Stimulated activated CD8-positive, alpha-beta memory T cell treated with anti-CD3 and anti-CD28 coated beads, Interleukin-15, amount 100 ng/mL, for 4 hours (primary cell): ENCODE data around the gene NSF.
"Not testable (repeated sequence)": the region's sequence is repeated elsewhere in the genome, so short reads cannot be mapped to it uniquely, and the experiment has no call there.

Source experiments
- DNase-seq, 2 donors: peaks; one replicate each; pipeline ENCODE4 v3.0.0-alpha.2; 2020; ENCODE audit warnings: low read depth in 2 of 2

Gene NSF

DNA sequence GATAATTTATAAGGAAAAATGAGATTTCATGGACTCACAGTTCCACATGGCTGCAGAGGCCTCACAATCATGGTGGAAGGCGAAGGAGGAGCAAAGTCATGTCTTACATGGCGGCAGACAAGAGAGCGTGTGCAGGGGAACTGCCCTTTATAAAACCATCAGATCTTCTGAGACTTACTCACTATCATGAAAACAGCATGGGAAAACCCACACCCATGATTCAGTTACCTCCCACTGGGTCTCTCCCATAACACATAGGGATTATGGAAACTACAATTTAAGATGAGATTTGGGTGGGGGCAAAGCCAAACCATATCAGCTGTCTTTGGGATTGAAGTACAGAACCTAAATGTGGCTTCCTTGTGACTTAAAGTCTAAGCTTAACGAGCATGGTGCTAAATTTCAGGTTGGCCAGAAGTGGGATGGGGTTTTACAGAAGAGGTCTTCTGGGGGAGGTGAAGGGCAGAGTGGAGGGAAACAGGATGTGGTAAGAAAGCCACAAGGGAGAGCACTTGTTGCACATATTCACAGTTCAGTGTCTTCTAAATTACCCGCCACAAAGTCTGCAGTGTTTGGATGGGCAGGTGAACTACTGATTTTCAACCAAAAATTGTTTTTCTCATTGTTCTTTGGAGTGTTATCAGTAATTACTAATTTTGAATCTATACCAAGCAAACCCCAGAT lies 38.4 kb downstream of the NSF start:
- not testable (repeated sequence) for DNase-seq

DNA sequence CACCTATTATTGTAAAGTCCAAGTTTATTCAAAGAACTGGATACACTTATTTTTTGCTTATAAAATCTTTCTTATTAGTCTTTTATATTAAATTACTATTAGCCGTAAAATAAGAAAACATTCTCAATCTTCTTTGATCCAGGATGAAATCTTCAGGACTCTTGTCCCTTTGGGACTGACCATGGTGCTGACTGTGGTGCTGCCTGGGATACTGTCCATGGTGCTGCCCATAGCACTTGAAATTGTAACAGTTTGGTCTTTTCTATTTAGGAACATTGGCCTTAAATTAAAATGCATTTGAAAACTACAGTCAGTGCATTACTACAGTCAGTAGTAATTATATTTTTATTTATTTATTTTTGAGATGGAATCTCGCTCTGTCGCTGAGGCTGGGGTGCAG lies 41.7 kb downstream of the NSF start:
- DNase-seq, result not testable (repeated sequence)

DNA sequence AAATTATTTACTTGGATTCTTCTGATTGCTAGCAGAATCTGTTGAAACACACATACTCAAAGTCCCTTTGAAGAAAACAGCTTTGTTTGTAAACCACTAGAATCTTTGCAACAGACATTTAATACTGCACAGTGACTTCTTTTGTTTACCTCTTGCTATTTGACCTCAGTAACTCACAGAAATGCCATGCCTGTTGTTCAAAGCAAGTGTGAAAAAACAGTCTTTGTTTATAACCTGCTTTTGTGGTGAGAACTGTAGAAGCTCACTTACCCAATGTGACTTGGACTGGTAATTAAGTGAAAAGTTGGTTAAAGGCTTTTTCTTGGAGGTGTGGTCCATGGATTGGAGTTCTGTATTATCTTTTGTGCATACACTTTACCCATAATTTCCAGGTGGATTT lies 44.4 kb downstream of the NSF start:
- not testable (repeated sequence) for DNase-seq

DNA sequence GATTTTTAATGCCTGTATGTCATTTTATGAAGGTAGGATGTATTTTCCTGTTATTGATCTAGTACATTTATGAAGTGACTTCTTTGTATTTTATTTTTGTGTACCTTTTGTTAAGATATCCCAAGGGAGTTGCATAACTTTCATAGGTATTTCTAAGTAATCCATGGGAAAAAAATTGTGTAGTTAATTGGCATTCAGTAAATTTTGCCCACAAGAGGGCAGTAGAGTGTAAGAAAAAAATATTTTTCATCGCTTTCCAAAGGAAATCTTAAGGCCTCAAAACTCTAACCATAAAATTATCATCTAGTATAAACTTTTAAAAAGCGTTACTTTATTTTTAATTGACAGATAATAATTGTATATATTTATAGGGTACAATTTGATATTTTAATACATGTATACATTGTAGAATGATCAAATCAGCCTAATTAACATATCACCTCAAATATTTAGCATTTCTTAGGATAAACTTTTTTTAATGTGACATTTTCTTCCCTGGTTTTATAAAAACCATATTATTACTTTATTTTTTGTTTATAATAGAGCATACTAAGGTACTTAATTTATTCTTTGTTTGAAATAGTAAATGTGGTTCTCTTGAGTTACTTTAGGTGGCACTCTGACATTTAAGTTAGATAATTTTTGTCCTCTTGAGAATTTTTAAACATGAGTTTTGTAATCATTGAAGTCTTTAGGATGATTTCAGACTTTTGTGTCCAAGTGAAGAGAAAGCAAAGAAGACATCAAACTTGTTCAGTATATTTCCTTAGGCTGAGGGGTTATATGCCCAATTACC lies 51.6 kb downstream of the NSF start:
- DNase-seq, result not testable (repeated sequence)

DNA sequence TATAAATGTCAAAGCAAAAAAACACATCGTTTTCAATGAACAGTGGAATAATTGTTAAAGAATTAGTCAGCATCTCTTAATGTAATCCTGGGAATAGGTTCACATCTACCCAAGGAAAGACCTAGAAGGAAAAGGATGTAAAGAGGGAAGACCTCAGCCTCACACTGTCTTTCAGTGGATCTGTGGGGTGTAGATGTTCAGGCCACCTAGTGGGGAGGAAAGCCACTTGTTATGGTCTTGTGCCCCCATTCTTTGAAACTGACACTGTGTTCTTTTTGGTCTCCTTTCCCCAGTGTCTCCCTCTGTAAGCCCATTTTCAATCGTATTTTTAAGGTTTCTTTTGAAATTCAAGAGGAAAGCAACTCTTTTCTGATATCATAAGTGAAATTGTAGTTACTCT lies 56.8 kb downstream of the NSF start:
- DNase-seq, result not testable (repeated sequence)

DNA sequence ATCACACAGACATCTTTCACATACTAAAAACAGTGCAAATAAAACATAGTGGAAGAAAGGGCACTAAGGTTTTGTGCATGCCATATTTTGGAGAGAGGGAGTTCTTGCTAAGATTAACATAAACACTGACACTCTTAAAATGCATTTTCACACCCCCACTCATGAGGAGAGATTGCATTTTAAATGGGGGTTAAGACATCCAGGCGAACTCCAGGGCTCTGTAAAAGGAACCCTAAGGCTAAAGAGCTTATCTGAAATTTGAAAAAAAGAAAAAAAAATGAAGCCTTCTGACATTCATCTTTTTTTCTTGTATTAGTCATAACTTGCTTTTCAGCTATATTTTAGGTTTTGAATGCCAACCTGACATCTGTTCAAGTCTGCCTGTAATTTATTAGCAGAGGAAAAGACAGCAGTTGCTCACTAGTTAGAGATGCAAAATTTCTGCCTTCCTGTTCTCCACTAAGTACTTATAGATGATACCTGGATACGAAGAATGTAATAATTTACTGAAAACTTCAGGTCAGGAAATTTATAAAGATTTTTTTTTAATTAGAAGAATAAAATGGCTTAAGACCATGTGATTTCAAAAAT lies 57.3 kb downstream of the NSF start:
- not testable (repeated sequence) for DNase-seq

DNA sequence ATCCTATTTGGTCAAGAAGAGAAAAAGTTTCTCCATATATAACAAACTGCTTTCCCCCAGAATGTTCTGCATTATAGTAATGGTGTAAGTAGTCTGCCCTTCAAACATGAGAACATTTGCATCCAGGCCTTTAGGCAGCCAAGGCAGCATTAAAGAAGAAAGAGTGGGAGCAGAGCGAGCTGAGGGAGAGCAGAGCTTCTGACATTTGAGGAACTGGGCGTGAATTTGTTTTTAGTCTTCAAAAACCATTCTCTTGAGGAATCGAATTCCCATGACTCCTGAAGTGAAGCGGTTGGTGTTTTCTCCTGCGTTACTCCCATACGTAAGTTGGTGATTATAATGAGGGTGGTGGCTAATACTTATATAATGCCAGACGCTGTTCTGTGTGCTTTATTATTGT lies 58.8 kb downstream of the NSF start:
- DNase-seq, result not testable (repeated sequence)

DNA sequence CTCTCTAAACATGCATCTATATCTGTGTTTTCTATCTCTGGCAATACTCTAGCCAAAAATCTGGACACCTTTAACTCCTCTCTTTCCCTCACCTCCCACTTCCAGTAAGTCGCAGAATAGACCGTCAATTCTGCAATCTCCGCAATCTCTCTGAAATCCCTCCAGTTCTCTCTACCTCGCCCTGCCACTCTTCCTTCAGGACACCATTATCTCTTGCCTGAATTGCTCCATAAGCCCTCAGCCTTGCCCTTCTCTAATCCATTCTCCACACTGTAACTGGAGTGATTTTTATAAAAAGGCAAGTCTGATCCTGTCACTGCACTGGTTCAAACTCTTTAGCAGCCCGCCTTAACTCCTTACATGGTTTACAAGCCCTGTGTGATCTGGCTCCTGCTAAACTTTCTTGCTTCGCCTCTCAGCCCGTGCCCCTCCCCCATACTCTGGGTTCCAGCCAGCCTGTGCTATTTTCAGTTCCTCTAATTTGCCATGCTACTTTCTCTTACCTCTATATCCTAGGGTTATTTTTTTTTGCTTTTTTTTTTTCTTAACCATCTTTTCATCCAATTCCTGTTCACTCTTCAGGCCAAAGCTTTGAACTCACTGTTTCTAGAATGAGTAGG lies 61.7 kb downstream of the NSF start:
- DNase-seq, result not testable (repeated sequence)

DNA sequence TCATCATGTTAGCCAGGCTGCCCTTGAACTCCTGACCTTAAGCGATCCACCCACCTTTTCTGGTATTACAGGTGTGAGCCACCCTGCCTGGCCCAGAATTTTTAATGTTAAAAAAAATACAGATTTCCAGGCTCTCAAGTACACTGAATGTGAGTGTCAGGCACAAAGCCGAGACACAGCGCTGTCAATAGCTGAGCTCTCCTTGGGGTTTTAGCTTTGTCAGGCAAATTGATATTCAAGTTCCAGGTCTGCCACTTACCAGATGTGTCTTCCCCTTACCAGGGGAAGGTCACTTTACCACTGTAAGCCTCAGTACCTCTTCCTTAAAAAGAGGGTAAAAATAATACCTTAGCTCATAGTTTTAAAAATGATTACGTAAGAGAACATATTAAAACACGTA lies 67.8 kb downstream of the NSF start:
- not testable (repeated sequence) for DNase-seq

DNA sequence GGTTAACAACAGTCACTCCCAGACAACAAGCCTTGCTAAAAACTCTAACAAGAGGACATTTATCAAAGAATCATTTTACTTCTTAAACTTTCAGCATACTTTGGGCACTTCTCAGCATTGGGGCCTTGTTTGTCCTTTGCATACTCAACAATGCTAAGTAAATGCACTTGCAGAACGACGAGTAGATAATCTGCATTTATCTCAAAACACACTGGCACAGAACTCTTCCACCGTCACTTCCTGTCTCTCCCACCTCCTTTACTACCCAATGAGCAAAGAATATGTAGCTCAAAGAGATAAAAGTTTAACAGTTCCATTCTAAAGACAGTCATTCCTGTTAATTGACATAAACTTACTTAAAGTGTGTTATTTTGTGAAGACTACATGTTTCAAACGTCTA lies 69.2 kb downstream of the NSF start:
- not testable (repeated sequence) for DNase-seq

DNA sequence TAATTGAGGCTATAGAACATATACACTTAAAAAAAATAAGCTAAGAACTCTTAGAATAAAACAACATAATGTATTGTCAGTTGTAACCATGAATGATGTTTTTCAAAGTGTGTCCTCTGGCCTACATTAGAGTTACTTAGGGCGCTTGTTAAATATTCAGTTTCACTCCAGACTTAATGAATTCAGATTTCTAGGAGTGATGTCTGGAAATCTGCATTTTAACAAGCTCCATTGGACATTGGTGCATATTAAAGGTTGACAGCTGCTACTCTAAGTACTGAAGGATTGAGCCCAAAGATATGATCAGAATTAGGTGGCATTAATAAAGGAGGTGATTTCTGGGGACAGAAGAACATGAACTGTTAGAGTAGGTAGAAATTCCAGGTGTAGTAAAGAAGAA lies 72.7 kb downstream of the NSF start:
- not testable (repeated sequence) for DNase-seq

DNA sequence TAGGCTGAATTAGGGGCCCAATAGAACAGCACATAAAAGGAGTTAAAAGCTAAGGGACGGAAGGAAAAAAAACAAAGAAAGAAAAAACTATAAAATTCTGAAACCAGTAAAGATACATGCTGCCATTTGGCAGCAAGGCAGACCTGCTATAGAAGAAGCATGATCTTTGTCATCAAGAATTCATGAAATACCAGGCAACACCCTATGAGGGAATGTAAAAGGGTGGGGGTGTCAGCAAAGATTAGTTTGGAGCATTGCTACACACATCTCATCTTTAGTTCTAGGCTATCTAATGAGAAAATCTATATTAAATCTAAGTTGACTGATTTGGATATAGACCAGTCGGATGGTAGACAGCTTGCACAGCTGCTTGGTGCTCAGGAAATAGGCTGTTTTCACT lies 73.1 kb downstream of the NSF start:
- not testable (repeated sequence) for DNase-seq

DNA sequence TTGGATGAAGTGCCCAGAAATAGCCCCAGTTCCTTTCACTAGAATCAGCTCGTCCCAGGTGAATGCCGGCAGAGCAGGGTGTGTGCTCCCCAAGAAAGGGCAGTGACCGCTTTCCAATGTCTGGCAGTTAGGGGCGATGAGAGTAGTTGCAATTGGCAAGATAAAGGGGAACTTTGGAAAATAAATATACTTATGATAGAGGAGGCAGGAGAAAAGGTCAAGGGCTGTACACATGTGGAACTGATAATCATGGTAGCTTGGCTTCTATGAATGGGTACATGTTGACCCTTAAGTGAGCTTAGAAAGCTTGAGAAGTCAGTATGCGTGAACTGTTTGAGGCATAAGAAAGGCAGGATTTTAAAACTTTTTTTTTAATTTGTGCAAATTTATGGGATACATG lies 75.5 kb downstream of the NSF start:
- DNase-seq, result not testable (repeated sequence)

DNA sequence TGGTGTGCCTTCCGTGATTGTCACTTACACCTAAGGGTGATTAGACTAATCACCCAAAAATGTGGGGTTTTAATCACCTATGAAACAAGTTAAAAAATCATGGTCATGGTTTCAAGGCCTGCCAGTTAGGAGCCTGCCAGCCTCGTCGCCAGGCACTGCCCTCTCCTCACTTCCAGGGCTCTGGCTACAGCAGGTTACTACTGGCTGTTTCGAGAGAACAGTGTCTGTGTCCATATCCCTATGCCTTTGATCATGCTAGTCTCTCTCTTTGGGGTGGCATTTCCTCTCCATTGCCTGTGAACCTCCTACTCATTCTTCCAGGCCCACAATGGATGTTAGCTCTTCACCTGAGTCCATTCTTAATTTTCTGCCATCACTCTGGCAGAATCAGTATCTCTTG lies 80.3 kb downstream of the NSF start:
- DNase-seq, result not testable (repeated sequence)

DNA sequence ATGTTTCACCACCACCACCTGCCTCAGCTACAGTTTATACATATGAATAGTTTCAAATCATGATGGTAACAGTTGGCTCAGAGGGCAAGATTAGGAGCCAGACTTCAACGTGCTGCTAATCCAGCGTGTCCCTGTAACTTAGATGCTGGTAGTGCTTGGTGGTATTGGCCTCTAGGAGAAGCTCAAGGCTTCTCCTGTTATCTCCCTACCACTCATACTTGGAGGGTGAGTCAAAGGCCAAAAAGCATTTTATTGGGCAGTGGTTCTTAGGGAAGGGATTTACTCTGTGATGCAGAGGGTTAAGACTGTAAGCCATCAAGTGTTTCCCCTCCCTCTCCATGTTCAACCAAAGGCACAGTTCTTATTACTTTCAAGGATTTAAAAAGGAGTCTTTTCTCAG lies 82.3 kb downstream of the NSF start:
- DNase-seq, result not testable (repeated sequence)

DNA sequence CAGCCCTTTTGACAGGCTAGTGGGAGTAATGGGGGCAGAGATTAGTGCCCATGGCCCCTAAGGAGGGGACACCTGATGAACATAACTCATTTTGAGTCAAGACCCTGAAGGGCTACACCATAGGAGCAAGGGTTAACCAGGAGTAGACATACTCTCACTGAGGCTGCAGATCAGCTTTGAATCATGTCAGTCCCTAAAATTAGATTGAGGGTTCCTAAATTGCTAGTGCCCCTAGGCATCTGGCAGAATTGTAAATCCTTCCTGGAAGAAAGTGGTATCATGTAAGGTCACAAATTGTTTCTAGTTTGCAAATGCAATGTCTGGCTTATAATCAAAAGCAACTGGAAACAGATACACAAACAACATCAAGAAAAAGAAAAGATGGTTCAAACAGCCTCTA lies 87.3 kb downstream of the NSF start:
- DNase-seq, result not testable (repeated sequence)

DNA sequence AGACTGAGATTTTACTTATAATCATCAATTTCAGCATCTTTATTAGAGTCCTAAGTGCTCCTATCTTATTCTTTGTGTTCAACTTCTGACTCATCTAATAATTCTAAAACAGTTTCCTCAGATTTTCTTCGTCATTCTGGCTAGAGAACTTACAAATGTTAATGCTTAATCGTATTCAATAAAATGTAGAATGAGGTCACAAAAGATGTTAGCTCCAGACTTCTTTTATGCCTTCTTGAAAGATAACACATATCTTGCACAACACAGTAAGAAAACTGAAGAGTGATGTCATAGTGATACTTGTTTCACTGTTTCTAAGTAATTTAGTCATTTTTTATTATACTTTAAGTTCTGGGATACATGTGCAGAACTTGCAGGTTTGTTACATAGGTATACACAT lies 93.2 kb downstream of the NSF start:
- DNase-seq, result not testable (repeated sequence)

DNA sequence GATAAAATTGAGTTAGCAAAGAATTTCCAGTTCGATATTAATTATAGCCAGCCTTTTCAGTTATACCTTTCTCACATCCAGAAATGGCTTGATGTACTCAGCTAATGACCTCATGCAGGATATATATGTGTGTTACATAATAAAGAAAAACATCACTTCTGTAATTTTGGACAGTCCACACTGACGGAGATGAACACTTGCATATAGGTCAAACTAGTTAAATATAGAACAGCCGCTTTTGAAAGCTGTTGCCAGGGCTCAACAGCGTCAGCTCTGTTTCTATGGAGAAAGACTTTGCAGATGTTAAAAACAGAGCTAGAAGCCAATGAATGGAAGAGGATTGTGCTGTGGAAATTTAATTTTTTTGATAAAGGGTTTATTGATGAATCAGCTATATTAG lies 94.8 kb downstream of the NSF start:
- not testable (repeated sequence) for DNase-seq

DNA sequence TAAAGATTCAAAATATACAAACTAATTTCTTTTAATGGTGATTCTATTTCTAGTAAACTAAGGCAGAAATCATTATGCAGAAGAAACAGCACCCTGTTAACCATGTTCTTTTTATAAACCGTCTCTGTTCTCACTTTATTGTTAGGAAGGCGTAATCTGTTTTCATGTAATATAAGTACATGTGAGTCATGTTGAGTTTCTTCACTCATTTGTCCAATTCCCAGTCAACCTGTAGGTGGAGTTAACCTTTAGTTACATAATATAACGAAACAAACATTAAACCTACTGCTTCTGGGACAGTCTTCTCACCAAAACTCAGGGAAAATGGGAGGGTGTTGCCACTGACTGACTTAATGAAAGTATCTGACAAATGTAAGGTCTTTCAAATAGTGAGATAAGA lies 101.7 kb downstream of the NSF start:
- DNase-seq, result not testable (repeated sequence)

DNA sequence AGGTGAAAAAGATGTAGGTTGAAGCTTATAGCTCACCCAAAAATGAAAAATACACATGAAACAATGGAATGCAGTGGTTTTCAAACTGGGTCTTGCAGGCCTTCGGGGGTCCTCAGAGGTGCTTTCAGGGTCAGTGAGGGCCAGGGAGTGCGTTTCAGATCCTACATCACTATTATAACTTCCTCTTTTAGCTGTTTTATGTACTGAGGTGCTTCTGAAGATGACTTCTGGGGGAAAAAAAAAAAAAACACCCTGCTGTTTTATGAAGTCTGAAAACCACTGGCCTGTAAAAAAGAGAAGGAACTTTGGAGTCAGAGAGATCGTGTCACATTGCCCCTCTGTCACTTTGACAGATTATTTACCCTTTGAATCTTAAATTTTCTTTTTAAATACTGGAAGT lies 102.8 kb downstream of the NSF start:
- DNase-seq, result not testable (repeated sequence)

DNA sequence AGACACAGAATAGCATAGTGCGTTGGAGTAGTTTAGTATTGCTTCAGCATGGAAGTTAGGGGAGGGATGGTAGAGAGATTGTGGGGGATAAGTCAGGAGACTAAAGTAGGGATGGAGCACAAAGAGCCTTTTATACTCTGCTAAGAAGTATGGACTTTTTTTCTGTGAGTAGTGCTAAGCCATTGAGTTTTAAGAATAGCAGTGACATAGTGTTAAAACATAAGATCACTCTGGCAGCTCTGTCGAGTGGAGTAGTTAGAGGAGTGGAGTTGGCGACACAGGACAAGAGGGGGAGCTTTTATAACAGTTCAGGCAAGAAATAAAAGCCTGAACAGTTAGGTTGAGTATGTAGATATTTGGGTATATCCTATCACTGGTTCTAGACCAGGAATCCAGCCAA lies 106.1 kb downstream of the NSF start:
- DNase-seq, result not testable (repeated sequence)

DNA sequence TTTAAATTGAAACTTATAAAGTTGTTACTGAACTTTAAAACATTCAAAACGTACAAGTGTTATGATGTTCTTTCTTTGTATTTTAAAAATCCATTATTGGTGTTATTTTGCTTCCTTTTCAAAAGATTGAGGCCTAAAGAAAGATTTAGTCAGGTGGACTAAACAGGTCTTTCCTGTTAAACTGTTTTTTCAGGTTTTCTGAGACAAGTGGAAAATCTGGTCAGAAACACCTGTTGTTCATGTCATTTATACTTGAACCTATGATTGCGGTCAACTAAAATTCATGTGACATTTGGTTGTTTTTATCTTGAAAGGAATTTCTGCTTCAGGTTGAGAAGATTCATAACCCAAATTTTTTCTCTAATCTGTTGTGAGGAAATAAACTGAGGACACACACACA lies 108.5 kb downstream of the NSF start:
- not testable (repeated sequence) for DNase-seq
